Endothelial cell of umbilical vein (primary cell): Measurements from ENCODE around the gene APMAP. TPM values are rescaled to one million over a fixed set of nuclear protein-coding genes. Genes with fewer than 3 reads are reported as not detected.

Experiments
- BruUV-seq: library from RNA; stranded (reverse); fragments of 400-500 nt; replicated peaks from 2 replicates; lab custom pipeline; 2021; lab: Mats Ljungman, UMichigan
- CTCF ChIA-PET: fragments of 300-600, 350-600 bp; sonication (Branson Sonifier 250); formaldehyde crosslinking; loops from one replicate; lab custom pipeline; 2021; ENCODE audit warnings: antibody characterized with exemption, inconsistent platforms; lab: Charles Lee
- POLR2A ChIA-PET: fragments of 300-600, 350-600 bp; sonication (Branson Sonifier 250); formaldehyde crosslinking; loops from one replicate; lab custom pipeline; 2021; ENCODE audit warnings: antibody characterized with exemption, inconsistent platforms; lab: Charles Lee
- DNase-seq: peaks from one replicate; pipeline ENCODE4 v3.0.0-alpha.2; 2011; ENCODE audit warnings: low read depth, low spot score
- FAIRE-seq: peaks from 2 replicates; lab custom pipeline; 2011; peaks lifted over from hg19 to GRCh38; lab: Jason Lieb, UNC
- H2AFZ ChIP-seq: 2 replicates; pipeline ENCODE4 v1.6.0; 2012; ENCODE audit warnings: low read depth, low read length, control low read depth, inconsistent platforms
- H3K27ac ChIP-seq: 2 replicates; pipeline ENCODE4 v1.5.1; 2011; ENCODE audit warnings: low read depth, mild to moderate bottlenecking, control low read depth, low read length, moderate library complexity; ENCODE audit not compliant: insufficient read depth
- H3K27me3 ChIP-seq, 2 experiments: 2 replicates each; pipeline versions ENCODE4 v1.6.0 to v1.6.1; 2011; ENCODE audit warnings: low read length in 2 of 2, mixed read lengths in 1 of 2; ENCODE audit not compliant: control insufficient read depth in 2 of 2, insufficient read depth in 2 of 2
- H3K36me3 ChIP-seq, 2 experiments: 2 replicates in 1 of 2; 3 replicates in 1 of 2; pipeline ENCODE4 v1.5.1; 2011; ENCODE audit warnings: low read length in 2 of 2, mild to moderate bottlenecking in 1 of 2, moderate library complexity in 1 of 2; ENCODE audit not compliant: control insufficient read depth in 2 of 2, insufficient read depth in 2 of 2; ENCODE audit errors: extremely low read depth in 1 of 2
- H3K4me1 ChIP-seq: 3 replicates; pipeline ENCODE4 v1.5.1; 2011; ENCODE audit warnings: mild to moderate bottlenecking, low read length; ENCODE audit not compliant: control insufficient read depth, insufficient read depth; ENCODE audit errors: extremely low read depth
- H3K4me2 ChIP-seq: 2 replicates; pipeline ENCODE4 v1.6.1; 2011; ENCODE audit warnings: low read length, control low read depth, mixed read lengths; ENCODE audit not compliant: insufficient read depth
- H3K4me3 ChIP-seq, 3 experiments: fragments of 200-600 bp in 1 of 3; sonication (generic), shearing (Covaris generic) in 1 of 3; replicated peaks in 1 of 3; 2 replicates each; pipeline ENCODE4 v1.5.1; 2011 to 2016; ENCODE audit warnings: control low read depth in 3 of 3, low read length in 3 of 3, mild to moderate bottlenecking in 2 of 3, inconsistent platforms in 1 of 3, low read depth in 1 of 3, moderate library complexity in 1 of 3; ENCODE audit not compliant: insufficient read depth in 1 of 3
- H3K79me2 ChIP-seq: 2 replicates; pipeline ENCODE4 v1.6.0; 2012; ENCODE audit warnings: low read length, inconsistent platforms; ENCODE audit not compliant: control insufficient read depth, insufficient read depth
- H3K9ac ChIP-seq: replicated peaks from 2 replicates; pipeline ENCODE3; 2011; ENCODE audit warnings: low read length, control low read depth; ENCODE audit not compliant: insufficient read depth; ENCODE audit errors: extremely low read depth
- H3K9me1 ChIP-seq: replicated peaks from 3 replicates; pipeline ENCODE4 v1.6.0; 2011; ENCODE audit warnings: mild to moderate bottlenecking, low read length; ENCODE audit not compliant: control insufficient read depth, insufficient read depth; ENCODE audit errors: extremely low read depth
- H3K9me3 ChIP-seq: replicated peaks from 2 replicates; pipeline ENCODE4 v1.5.1; 2012; ENCODE audit warnings: low read length, inconsistent platforms; ENCODE audit not compliant: control insufficient read depth, insufficient read depth
- H4K20me1 ChIP-seq: replicated peaks from 2 replicates; pipeline ENCODE3; 2011; ENCODE audit warnings: mild to moderate bottlenecking, low read length; ENCODE audit not compliant: control insufficient read depth, insufficient read depth; ENCODE audit errors: extremely low read depth
- EZH2 ChIP-seq: IDR thresholded peaks from 2 replicates; pipeline ENCODE4 v1.6.1; 2012; ENCODE audit warnings: borderline replicate concordance, low read depth, mild to moderate bottlenecking, moderate library complexity, low read length, inconsistent platforms; ENCODE audit not compliant: severe bottlenecking
- FOS ChIP-seq: IDR thresholded peaks from 2 replicates; pipeline ENCODE4 v1.6.1; 2011; ENCODE audit warnings: mild to moderate bottlenecking, low read length, moderate library complexity, borderline replicate concordance; ENCODE audit not compliant: insufficient read depth
- GATA2 ChIP-seq: IDR thresholded peaks from 2 replicates; pipeline ENCODE4 v1.7.0; 2011; ENCODE audit warnings: low read depth, mild to moderate bottlenecking, moderate library complexity, mixed read lengths, low read length; ENCODE audit not compliant: insufficient read length, insufficient read depth
- MAX ChIP-seq: IDR thresholded peaks from 2 replicates; pipeline ENCODE4 v1.6.1; 2011; ENCODE audit not compliant: insufficient read depth, insufficient read length
- MYC ChIP-seq: IDR thresholded peaks from one replicate; pipeline ENCODE4 v1.6.1; 2011; ENCODE audit warnings: mild to moderate bottlenecking, low read depth, low read length
- POLR2AphosphoS5 ChIP-seq: IDR thresholded peaks from 2 replicates; pipeline ENCODE4 v1.6.1; 2012; ENCODE audit warnings: low read depth, mild to moderate bottlenecking, control low read depth, low read length, moderate library complexity; ENCODE audit not compliant: insufficient read depth
- dilution Hi-C: fragments of 300-500 bp; cut with MboI; formaldehyde crosslinking; loops from one replicate; pipeline ENCODE4 v1.15.0; 2019; ENCODE audit warnings: low sequenced_read_pairs; ENCODE audit not compliant: extremely low pct_ligation_motif_present
- intact Hi-C: fragments of 100-400 bp; cut with micrococcal nuclease; formaldehyde crosslinking; loops from one replicate; pipeline ENCODE4 v1.10.0; 2022
- polyA plus RNA-seq, 4 experiments: library from polyadenylated mRNA; depleted of rRNA in 3 of 4; stranded (reverse) in 3 of 4; unstranded in 1 of 4; fragments of >200 nt; gene quantifications; 2 replicates each; pipeline versions ENCODE4 v1.2.1 to v1.2.3, GENCODE V29; 2011 to 2012; ENCODE audit warnings: missing spikeins in 1 of 4
- total RNA-seq: library from RNA; stranded (reverse); gene quantifications from 2 replicates; pipeline ENCODE4 v1.2.3, GENCODE V29; 2021
- TF ChIP-seq, protein P1 (sequence below), 2 donors: IDR thresholded peaks; 1 replicate in 1 of 2; 2 replicates in 1 of 2; pipeline ENCODE4 v1.5.1; 2011; ENCODE audit warnings: low read length in 2 of 2, mild to moderate bottlenecking in 2 of 2, moderate library complexity in 2 of 2, control low read depth in 1 of 2, inconsistent platforms in 1 of 2, low read depth in 1 of 2; ENCODE audit not compliant: insufficient read depth in 1 of 2; ENCODE audit errors: extremely low read depth in 1 of 2

APMAP gene
- total and polyA plus RNA-seq, 2 donors (not counting 3 experiments of a cell fraction or from before 2014, with no cell fraction given): 80.7 to 110 TPM

GRCh38 chr20:25039697-25040437 is 47.3 kb upstream of the APMAP start:
- no peak overlapping the region for H2AFZ ChIP-seq
- H3K9me3 ChIP-seq: no peaks in the 10 kb centered on the region
- H3K4me3 ChIP-seq: no peak overlapping the region
- H3K4me2 ChIP-seq: no peak overlapping the region
- peak; percentile 67 for DNase-seq
- intact Hi-C loops (no loop called here), dilution Hi-C loops (no loop called here)
- H3K4me1 ChIP-seq: peaks cover 12% of the 10 kb centered on the region
- no peak for FAIRE-seq
- no peaks in the 10 kb centered on the region for H4K20me1 ChIP-seq
- no peak overlapping the region for H3K27ac ChIP-seq
- CTCF ChIA-PET: interaction anchor here (1.2 kb wide), 1 partner anchor 19 kb away, joined by 4 read pairs; no protein-coding TSS in a partner anchor
- no peaks in the 10 kb centered on the region for H3K79me2 ChIP-seq
- TF ChIP-seq FOS (no peak), POLR2AphosphoS5 (no peak), MAX (no peak), EZH2 (no peak), GATA2 (no peak), MYC (no peak)
- TF ChIP-seq, protein P1, sequence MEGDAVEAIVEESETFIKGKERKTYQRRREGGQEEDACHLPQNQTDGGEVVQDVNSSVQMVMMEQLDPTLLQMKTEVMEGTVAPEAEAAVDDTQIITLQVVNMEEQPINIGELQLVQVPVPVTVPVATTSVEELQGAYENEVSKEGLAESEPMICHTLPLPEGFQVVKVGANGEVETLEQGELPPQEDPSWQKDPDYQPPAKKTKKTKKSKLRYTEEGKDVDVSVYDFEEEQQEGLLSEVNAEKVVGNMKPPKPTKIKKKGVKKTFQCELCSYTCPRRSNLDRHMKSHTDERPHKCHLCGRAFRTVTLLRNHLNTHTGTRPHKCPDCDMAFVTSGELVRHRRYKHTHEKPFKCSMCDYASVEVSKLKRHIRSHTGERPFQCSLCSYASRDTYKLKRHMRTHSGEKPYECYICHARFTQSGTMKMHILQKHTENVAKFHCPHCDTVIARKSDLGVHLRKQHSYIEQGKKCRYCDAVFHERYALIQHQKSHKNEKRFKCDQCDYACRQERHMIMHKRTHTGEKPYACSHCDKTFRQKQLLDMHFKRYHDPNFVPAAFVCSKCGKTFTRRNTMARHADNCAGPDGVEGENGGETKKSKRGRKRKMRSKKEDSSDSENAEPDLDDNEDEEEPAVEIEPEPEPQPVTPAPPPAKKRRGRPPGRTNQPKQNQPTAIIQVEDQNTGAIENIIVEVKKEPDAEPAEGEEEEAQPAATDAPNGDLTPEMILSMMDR (IDR thresholded peaks at IDR 0.05; ENCODE audit: extremely low read depth in 1 of 2, insufficient read depth in 1 of 2, low read depth in 1 of 2, low read length in 2 of 2): no peak
- no TSS peak for BruUV-seq
- POLR2A ChIA-PET: no interaction called here
- no peaks in the 10 kb centered on the region for H3K27me3 ChIP-seq
- H3K9me1 ChIP-seq: no peaks in the 10 kb centered on the region
- H3K9ac ChIP-seq: no peak overlapping the region
- no peaks in the 10 kb centered on the region for H3K36me3 ChIP-seq
